ENCODE results near the gene ICAM2.

GRCh38 chr17:64064331-64064730, 43.9 kb upstream of the ICAM2 start:
- TF ChIP-seq, protein P1, sequence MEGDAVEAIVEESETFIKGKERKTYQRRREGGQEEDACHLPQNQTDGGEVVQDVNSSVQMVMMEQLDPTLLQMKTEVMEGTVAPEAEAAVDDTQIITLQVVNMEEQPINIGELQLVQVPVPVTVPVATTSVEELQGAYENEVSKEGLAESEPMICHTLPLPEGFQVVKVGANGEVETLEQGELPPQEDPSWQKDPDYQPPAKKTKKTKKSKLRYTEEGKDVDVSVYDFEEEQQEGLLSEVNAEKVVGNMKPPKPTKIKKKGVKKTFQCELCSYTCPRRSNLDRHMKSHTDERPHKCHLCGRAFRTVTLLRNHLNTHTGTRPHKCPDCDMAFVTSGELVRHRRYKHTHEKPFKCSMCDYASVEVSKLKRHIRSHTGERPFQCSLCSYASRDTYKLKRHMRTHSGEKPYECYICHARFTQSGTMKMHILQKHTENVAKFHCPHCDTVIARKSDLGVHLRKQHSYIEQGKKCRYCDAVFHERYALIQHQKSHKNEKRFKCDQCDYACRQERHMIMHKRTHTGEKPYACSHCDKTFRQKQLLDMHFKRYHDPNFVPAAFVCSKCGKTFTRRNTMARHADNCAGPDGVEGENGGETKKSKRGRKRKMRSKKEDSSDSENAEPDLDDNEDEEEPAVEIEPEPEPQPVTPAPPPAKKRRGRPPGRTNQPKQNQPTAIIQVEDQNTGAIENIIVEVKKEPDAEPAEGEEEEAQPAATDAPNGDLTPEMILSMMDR (IDR thresholded peaks at IDR 0.05), result no peak
- TF ChIP-seq POLR2AphosphoS5 (IDR thresholded peaks at IDR 0.05) (no peak), POLR2A (IDR thresholded peaks at IDR 0.05) (no peak)
